ENCODE results near the gene STAU1. TPM values are rescaled to one million over a fixed set of nuclear protein-coding genes. Genes with fewer than 3 reads are reported as not detected.
"Not testable (repeated sequence)": the region's sequence is repeated elsewhere in the genome, so short reads cannot be mapped to it uniquely, and the experiment has no call there.

STAU1 gene
- total RNA-seq, 4 donors from 2014 or later, result 64.2 to 79.8 (median 70.9) TPM

DNA sequence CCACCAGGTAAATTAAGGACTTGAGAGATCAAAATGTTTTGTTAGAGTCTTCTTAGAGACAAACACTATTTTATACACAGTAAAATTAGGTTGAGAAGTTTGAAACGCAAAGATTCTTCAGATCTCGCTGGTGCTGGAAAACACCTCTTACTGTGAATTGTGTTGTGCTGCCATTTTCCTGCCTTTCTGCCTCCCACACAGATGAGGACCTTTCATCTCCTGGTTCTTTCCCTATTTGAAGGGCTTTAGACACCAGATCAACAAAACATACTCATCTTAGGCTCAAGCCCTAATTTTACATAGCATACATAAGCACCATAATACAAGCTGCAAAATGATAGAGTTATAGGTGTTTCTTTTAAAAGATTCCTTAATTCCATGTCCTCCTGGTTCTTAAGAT is 18.6 kb downstream of the STAU1 start:
- Histone ChIP-seq H3K36me3 (peaks cover 0 to 17% (median 0%) of the 10 kb centered on the region in 3 donors), H3K27me3 (no peaks in the 10 kb centered on the region), H3K9me3 (no peaks in the 10 kb centered on the region), H3K27ac (no peak overlapping the region), H3K4me1 (peaks cover 0 to 58% (median 20%) of the 10 kb centered on the region in 4 donors), H3K4me3 (no peak overlapping the region)
- no peak for TF ChIP-seq CTCF (IDR thresholded peaks at IDR 0.05)
- TF ChIP-seq EP300 (IDR thresholded peaks at IDR 0.05), result no peak
- TF ChIP-seq POLR2A (IDR thresholded peaks at IDR 0.05), result no peak
- WGBS, 2 donors, result 36 to 73% methylated on average over 2 of the region's 2 CpGs
- DNase-seq (ENCODE audit: low spot score in 2 of 2), result no peak

GRCh38 chr20:49168864-49169263 is 19.3 kb downstream of the STAU1 start:
- not testable (repeated sequence) for DNase-seq (ENCODE audit: low spot score in 2 of 2); H3K4me3 ChIP-seq; H3K27ac ChIP-seq; H3K27me3 ChIP-seq; H3K9me3 ChIP-seq
- Histone ChIP-seq H3K36me3 (peaks cover 0 to 22% (median 0%) of the 10 kb centered on the region in 3 donors), H3K4me1 (peaks cover 0 to 58% (median 20%) of the 10 kb centered on the region in 4 donors)
- 73 to 81% methylated on average over 10 of the region's 10 CpGs for WGBS, 2 donors

DNA sequence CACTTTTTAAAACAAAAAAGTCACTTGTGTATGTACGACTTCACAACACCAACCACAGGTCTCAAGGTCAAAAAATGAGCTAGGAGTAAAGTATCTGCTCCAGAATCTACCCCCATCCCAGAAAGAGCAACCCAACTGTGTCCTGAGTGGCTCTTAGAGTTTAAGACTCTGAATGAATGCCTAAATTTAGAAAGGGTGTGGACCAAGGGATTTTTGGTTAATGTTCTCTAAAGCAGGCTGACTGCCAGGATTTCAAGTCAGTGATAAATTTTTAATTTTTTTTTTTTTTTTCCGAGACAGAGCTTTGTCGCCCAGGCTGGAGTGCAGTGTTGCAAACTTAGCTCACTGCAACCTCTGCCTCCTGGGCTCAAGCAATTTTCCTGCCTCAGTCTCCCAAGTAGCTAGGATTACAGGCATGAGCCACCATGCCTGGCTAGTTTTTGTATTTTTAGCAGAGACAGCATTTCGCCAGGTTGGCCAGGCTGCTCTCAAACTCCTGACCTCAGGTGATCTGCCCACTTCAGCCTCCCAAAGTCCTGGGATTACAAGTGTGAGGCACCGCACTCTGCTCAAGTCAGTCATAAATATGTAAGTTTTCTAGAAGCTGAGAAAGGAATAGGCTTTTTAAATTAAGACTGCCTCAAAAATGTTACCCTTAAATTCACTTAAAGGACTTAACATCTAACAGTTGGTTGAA is 20.2 kb downstream of the STAU1 start:
- TF ChIP-seq CTCF (IDR thresholded peaks at IDR 0.05) (no peak), POLR2A (IDR thresholded peaks at IDR 0.05) (no peak), EP300 (IDR thresholded peaks at IDR 0.05) (no peak)
- Histone ChIP-seq H3K4me1 (peaks cover 0 to 58% (median 20%) of the 10 kb centered on the region in 4 donors), H3K9me3 (no peaks in the 10 kb centered on the region), H3K27ac (peak overlapping the region in 3 of 4 donors; percentile 34 to 75 (median 64)), H3K27me3 (no peaks in the 10 kb centered on the region), H3K4me3 (no peak overlapping the region), H3K36me3 (peaks cover 0 to 21% (median 0%) of the 10 kb centered on the region in 3 donors)
- 33 to 35% methylated on average over 5 of the region's 5 CpGs for WGBS, 2 donors
- DNase-seq (ENCODE audit: low spot score in 2 of 2), result no peak

DNA sequence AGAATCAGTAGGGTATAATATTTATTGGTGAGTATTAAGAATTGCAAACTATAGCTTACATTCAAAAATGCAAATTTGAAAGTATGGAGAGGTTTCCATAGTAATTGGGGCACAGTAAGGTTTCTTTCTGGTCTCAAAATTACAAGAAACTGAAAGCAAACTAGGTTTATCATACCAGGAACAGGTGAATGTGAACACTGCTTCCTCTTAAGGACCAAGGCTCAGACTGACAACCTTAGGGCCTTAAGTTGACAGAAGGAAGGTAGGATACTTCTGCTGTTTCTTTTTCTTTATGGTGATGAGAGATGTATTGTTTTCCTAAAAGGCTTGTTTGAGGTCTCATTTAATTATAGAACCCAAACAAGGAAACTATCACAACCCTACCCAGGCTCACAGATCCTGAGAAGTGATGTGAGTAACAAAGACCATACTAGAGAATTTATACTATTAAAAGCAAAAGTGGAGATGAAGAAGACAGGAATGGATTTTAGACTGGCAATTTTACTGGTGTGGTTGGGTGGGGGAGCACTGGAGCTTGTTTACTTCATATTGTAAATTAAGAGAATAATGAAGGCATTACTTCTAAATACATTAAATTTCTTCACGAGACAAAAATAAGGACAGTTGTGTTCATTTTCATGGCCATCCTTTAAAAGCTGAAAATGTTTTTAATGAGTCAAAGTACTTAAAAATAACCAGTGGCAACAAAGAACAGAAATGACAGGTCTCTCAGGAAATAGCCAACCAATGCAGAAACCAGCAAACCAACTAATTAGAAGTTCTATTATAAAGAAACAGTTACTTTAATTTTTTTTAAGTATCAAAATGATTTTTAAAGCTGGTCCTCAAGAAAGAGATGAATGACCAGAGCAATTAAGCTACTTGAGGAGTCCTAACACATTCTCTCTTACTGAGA is 21.3 kb downstream of the STAU1 start:
- Histone ChIP-seq H3K9me3 (no peaks in the 10 kb centered on the region), H3K27ac (peak overlapping the region in 2 of 4 donors; percentile 64 to 75), H3K27me3 (no peaks in the 10 kb centered on the region), H3K36me3 (peaks cover 0 to 26% (median 0%) of the 10 kb centered on the region in 3 donors), H3K4me1 (peaks cover 0 to 48% (median 20%) of the 10 kb centered on the region in 4 donors), H3K4me3 (no peak overlapping the region)
- TF ChIP-seq CTCF (IDR thresholded peaks at IDR 0.05), result no peak
- no peak for TF ChIP-seq EP300 (IDR thresholded peaks at IDR 0.05)
- no peak for TF ChIP-seq POLR2A (IDR thresholded peaks at IDR 0.05)
- no peak for DNase-seq (ENCODE audit: low spot score in 2 of 2)
- WGBS, 2 donors, result 32 to 39% methylated on average over 1 of the region's 1 CpG

- H3K27me3 ChIP-seq, result no peaks in the 10 kb centered on the region
- H3K27ac ChIP-seq, result no peak overlapping the region
- peaks cover 0 to 45% (median 20%) of the 10 kb centered on the region in 4 donors for H3K4me1 ChIP-seq
- 80 to 82% methylated on average over 5 of the region's 5 CpGs for WGBS, 2 donors
- no peak for DNase-seq (ENCODE audit: low spot score in 2 of 2)
- no peak overlapping the region for H3K4me3 ChIP-seq
- peaks cover 0 to 36% (median 0%) of the 10 kb centered on the region in 3 donors for H3K36me3 ChIP-seq
- TF ChIP-seq POLR2A (IDR thresholded peaks at IDR 0.05) (no peak), CTCF (IDR thresholded peaks at IDR 0.05) (no peak), EP300 (IDR thresholded peaks at IDR 0.05) (no peak)
- H3K9me3 ChIP-seq, result no peaks in the 10 kb centered on the region
These were observed 22.5 kb downstream of the STAU1 start for GRCh38 chr20:49165611-49166010.
